ENCODE data around the gene DUSP16. TPM values are rescaled to one million over a fixed set of nuclear protein-coding genes. Genes with fewer than 3 reads are reported as not detected.
A peak's percentile ranks its signal among the peaks of the same experiment; 100 is the strongest.
"Not testable (repeated sequence)": the region's sequence is repeated elsewhere in the genome, so short reads cannot be mapped to it uniquely, and the experiment has no call there.

The DUSP16 gene
- total RNA-seq, 2 donors from 2014 or later: 81.1 to 94.8 TPM

DNA sequence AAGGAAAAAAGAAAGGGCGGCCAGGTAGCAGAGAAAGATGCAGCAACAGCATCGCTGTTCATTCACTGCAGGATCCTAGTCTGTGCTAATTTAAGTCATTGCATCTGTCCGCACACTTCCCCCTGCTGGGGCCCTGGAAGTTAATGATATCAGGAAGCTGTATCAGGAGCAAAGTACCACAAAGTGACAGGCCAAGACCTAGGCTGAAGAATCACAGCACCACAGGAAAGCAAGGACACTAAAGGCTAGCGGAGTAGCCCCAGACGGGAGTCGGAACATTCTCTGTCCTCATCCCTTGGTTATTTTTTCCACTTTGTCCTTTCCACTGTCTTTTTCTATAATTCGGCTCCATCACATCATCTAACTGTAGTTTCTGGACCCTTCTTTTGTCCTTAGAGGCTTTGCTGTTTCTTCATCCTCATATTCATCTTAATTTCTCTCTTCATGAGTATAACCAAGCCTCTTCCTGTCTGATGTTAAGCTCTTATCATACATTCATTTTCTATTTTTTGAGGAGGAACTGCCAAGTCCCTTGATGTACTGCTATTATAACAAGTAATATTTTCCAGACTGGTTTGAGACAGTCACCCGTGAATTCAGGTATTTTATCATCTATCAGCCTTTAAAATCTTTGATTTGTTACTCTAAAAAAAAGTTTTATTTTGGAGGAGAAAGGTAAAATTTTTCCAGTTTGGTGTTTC lies 28.3 kb downstream of the DUSP16 start:
- peak; percentile 33 for ATAC-seq
- Mint-ChIP-seq H3K4me1 (peaks cover 24% of the 10 kb centered on the region), H3K27me3 (no peaks in the 10 kb centered on the region), H3K27ac (peak overlapping the region; percentile 91), H3K36me3 (ENCODE audit: low read depth) (peaks cover 5% of the 10 kb centered on the region), H3K4me3 (peak overlapping the region; percentile 57)
- DNase-seq: no peak
- no peaks in the 10 kb centered on the region for H3K9me3 ChIP-seq (ENCODE audit: control insufficient read depth, low read length, poor library complexity, severe bottlenecking)

DNA sequence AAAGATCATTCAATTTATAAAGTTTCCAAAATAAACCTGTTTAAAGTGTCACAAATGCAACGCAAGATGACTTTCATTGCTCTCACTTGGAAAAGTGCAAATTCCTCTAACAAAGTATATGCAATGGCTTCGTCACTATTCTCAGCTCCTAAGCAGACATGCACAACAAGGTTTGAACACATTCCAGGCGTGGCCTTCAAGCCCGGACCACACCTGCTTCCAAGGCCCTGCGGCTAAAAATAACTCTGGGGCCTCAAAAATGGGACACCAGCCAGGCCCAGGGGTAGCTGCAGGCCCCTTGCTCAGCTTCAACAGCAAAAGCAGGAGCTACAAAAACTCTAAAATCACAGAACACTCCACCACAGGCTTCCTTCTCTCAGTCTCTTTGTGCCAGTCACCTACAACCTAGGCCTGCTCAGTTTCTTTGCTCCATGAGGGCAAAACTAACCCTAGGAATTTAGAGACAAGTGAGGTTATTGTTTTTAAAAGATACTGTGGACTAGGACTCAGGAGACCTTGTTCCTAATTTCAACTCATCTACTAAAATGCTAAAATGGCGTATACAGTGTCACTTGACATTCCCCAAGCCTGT lies 29.3 kb downstream of the DUSP16 start:
- ATAC-seq (no peak), DNase-seq (no peak)
- H3K9me3 ChIP-seq (ENCODE audit: control insufficient read depth, low read length, poor library complexity, severe bottlenecking): no peaks in the 10 kb centered on the region
- Mint-ChIP-seq H3K27me3 (no peaks in the 10 kb centered on the region), H3K4me3 (no peak overlapping the region), H3K36me3 (ENCODE audit: low read depth) (peaks cover 5% of the 10 kb centered on the region), H3K27ac (peak overlapping the region; percentile 91), H3K4me1 (peaks cover 30% of the 10 kb centered on the region)

DNA sequence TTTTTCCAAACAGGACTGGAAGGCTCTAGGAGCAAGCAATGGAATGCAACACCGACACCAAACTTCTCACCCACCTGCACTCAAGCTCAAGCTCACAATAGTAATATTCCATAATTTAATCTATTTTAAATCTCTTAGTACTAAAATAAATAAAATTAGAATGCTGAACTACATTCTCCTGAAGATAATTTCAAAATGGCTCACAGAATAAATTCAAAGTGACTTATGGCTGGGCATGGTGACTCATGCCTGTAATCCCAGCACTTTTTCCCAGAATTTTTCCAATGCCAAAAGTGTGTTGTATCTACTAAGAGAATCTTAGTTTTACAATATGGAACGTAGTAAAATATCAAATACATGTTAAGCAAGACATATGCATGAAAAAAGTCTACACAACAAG lies 31.5 kb downstream of the DUSP16 start:
- no peaks in the 10 kb centered on the region for H3K9me3 ChIP-seq (ENCODE audit: control insufficient read depth, low read length, poor library complexity, severe bottlenecking)
- peaks cover 5% of the 10 kb centered on the region for H3K36me3 Mint-ChIP-seq (ENCODE audit: low read depth)
- peaks cover 42% of the 10 kb centered on the region for H3K4me1 Mint-ChIP-seq
- no peak overlapping the region for H3K4me3 Mint-ChIP-seq
- DNase-seq (no peak), ATAC-seq (no peak)
- H3K27ac Mint-ChIP-seq: peak overlapping the region; percentile 39
- no peaks in the 10 kb centered on the region for H3K27me3 Mint-ChIP-seq

DNA sequence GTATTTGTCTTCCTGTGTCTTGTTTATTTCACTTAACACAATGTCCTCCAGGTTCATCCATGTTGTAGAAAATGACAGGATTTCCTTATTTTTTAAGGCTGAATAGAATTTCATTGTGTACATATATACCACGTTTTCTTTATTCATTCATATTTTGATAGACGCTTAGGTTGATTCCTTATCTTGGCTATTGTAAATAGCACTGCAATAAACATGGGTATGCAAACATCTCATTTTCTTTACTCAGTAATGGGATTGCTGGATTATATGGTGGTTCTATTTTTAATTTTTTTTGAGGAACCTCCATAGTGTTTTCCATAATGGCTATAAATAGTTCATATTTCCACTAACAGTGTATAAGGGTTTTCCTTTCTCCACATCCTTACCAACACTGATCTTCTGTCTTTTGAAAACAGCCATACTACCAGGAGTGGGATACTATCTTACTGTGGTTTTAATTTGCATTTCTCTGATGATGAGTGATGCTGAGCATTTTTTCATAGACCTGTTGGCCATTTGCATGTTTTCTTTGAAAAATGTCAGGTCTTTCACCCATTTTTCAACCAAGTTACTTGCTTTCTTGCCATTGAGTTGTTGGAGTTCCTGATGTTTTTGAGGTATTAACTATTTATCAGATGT lies 32.8 kb downstream of the DUSP16 start:
- Mint-ChIP-seq H3K27me3 (no peaks in the 10 kb centered on the region), H3K36me3 (ENCODE audit: low read depth) (peaks cover 5% of the 10 kb centered on the region), H3K4me3 (no peak overlapping the region), H3K27ac (no peak overlapping the region), H3K4me1 (peaks cover 40% of the 10 kb centered on the region)
- DNase-seq (no peak), ATAC-seq (no peak)
- H3K9me3 ChIP-seq (ENCODE audit: control insufficient read depth, low read length, poor library complexity, severe bottlenecking): no peaks in the 10 kb centered on the region

GRCh38 chr12:12528361-12529270 lies 34.0 kb downstream of the DUSP16 start:
- Mint-ChIP-seq H3K27ac (peak overlapping the region; percentile 97), H3K4me3 (peak overlapping the region; percentile 79), H3K36me3 (ENCODE audit: low read depth) (peaks cover 5% of the 10 kb centered on the region), H3K4me1 (peaks cover 37% of the 10 kb centered on the region), H3K27me3 (no peaks in the 10 kb centered on the region)
- ATAC-seq (peak; percentile 57), DNase-seq (no peak)
- no peaks in the 10 kb centered on the region for H3K9me3 ChIP-seq (ENCODE audit: control insufficient read depth, low read length, poor library complexity, severe bottlenecking)

DNA sequence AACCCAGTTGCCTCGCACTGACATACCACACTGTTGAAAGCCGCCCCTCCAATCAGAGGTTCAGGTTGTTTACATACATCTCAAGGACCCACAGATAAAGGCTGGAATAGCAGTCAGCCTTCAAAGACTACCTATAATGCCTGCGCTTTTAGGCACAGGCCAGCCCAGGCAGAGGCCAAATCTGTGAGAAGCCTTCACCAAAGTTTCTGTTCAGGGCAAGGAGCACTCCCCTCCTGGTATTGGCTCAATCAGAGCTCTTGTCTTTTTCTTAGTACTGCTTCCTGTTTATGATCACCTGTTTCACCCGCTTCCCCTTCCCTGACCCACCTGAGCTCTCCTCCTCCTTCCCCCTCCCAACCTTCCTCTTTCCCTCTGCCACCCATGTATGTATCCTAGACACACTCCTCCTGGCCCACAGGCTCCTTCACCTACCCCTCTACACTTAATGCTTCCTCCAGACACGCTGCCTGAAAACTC lies 34.8 kb downstream of the DUSP16 start:
- Mint-ChIP-seq H3K4me1 (peaks cover 35% of the 10 kb centered on the region), H3K27ac (peak overlapping the region; percentile 97), H3K4me3 (peak overlapping the region; percentile 79), H3K36me3 (ENCODE audit: low read depth) (peaks cover 5% of the 10 kb centered on the region), H3K27me3 (no peaks in the 10 kb centered on the region)
- H3K9me3 ChIP-seq (ENCODE audit: control insufficient read depth, low read length, poor library complexity, severe bottlenecking): no peaks in the 10 kb centered on the region
- no peak for DNase-seq
- ATAC-seq: peak; percentile 72

- no peaks in the 10 kb centered on the region for H3K9me3 ChIP-seq (ENCODE audit: control insufficient read depth, low read length, poor library complexity, severe bottlenecking)
- H3K27ac Mint-ChIP-seq: no peak overlapping the region
Measured at GRCh38 chr12:12524128-12524527, 38.5 kb downstream of the DUSP16 start.

GRCh38 chr12:12523229-12523628 lies 39.4 kb downstream of the DUSP16 start:
- peaks cover 42% of the 10 kb centered on the region for H3K4me1 Mint-ChIP-seq
- ATAC-seq: no peak

More at GRCh38 chr12:12524128-12524527, 38.5 kb downstream of the DUSP16 start:
- peaks cover 49% of the 10 kb centered on the region for H3K4me1 Mint-ChIP-seq
- ATAC-seq (no peak), DNase-seq (no peak)
- no peak overlapping the region for H3K4me3 Mint-ChIP-seq
- H3K36me3 Mint-ChIP-seq (ENCODE audit: low read depth): peaks cover 2% of the 10 kb centered on the region
- no peaks in the 10 kb centered on the region for H3K27me3 Mint-ChIP-seq

GRCh38 chr12:12522657-12523056 lies 40.0 kb downstream of the DUSP16 start:
- DNase-seq; H3K4me3 Mint-ChIP-seq; H3K36me3 Mint-ChIP-seq (ENCODE audit: low read depth); H3K27me3 Mint-ChIP-seq; H3K9me3 ChIP-seq (ENCODE audit: control insufficient read depth, low read length, poor library complexity, severe bottlenecking); ATAC-seq: not testable (repeated sequence)
- Mint-ChIP-seq H3K27ac (peak overlapping the region; percentile 32), H3K4me1 (peaks cover 36% of the 10 kb centered on the region)

More at GRCh38 chr12:12523229-12523628, 39.4 kb downstream of the DUSP16 start:
- H3K27ac Mint-ChIP-seq: no peak overlapping the region
- H3K9me3 ChIP-seq (ENCODE audit: control insufficient read depth, low read length, poor library complexity, severe bottlenecking): no peaks in the 10 kb centered on the region
- no peak for DNase-seq
- peaks cover 2% of the 10 kb centered on the region for H3K36me3 Mint-ChIP-seq (ENCODE audit: low read depth)
- H3K27me3 Mint-ChIP-seq: no peaks in the 10 kb centered on the region
- no peak overlapping the region for H3K4me3 Mint-ChIP-seq

DNA sequence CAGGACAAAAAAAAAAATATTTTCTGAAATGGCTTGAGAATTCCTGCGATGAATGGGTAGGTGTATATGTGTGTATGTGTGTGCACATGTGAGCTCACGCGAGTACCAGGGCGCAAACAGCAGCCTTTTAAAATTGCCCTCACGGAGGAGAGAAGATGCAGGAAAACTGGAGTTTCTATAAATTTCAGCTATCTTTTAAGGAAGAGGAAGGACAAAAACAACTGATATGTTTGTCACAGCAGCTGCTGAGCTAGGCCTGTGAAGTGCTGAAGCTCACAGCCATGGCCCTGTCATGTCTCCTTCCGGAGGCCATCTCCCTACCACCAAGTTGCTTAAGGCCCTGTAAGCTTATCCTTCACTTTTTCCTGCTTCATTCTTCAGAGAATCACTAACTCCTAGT lies 40.8 kb downstream of the DUSP16 start:
- Mint-ChIP-seq H3K4me1 (peaks cover 38% of the 10 kb centered on the region), H3K36me3 (ENCODE audit: low read depth) (peaks cover 4% of the 10 kb centered on the region), H3K27me3 (no peaks in the 10 kb centered on the region), H3K27ac (peak overlapping the region; percentile 32), H3K4me3 (no peak overlapping the region)
- H3K9me3 ChIP-seq (ENCODE audit: control insufficient read depth, low read length, poor library complexity, severe bottlenecking): no peaks in the 10 kb centered on the region
- DNase-seq (no peak), ATAC-seq (no peak)

GRCh38 chr12:12521044-12521485 lies 41.6 kb downstream of the DUSP16 start:
- Mint-ChIP-seq H3K36me3 (ENCODE audit: low read depth) (peaks cover 4% of the 10 kb centered on the region), H3K4me3 (no peak overlapping the region), H3K27me3 (no peaks in the 10 kb centered on the region), H3K4me1 (peaks cover 34% of the 10 kb centered on the region), H3K27ac (no peak overlapping the region)
- DNase-seq (no peak), ATAC-seq (no peak)
- no peaks in the 10 kb centered on the region for H3K9me3 ChIP-seq (ENCODE audit: control insufficient read depth, low read length, poor library complexity, severe bottlenecking)

DNA sequence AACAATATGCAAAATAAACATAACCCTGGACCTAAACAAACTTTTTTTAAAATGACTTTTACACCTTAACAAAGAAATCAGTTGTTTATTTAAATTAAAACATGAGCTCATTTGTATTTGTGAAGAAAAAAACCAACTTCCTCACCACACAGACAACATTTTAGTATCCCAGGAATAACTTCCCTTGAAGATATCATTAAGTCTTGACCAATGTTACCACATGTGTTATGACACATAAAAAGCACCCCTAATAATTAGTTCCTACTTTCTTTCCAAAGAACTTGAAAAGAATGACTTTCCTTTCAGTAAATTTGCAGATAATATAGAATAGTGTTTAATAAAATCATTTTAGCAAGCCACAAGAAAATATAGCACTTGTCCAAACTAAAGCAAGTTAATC lies 42.4 kb downstream of the DUSP16 start:
- no peak for DNase-seq
- no peak overlapping the region for H3K4me3 Mint-ChIP-seq
- no peak overlapping the region for H3K27ac Mint-ChIP-seq
- H3K27me3 Mint-ChIP-seq: no peaks in the 10 kb centered on the region
- peaks cover 4% of the 10 kb centered on the region for H3K36me3 Mint-ChIP-seq (ENCODE audit: low read depth)
- ATAC-seq: no peak
- H3K9me3 ChIP-seq (ENCODE audit: control insufficient read depth, low read length, poor library complexity, severe bottlenecking): no peaks in the 10 kb centered on the region
- peaks cover 30% of the 10 kb centered on the region for H3K4me1 Mint-ChIP-seq

Data from T-helper 17 cell (primary cell).